H9 (cell line): Measurements from ENCODE around the gene DMXL2. TPM values are rescaled to one million over a fixed set of nuclear protein-coding genes. Genes with fewer than 3 reads are reported as not detected.

ENCODE experiments used
- DNase-seq: peaks from one replicate; pipeline ENCODE4 v3.0.0-alpha.2; 2017
- H2AFZ ChIP-seq: one replicate; pipeline ENCODE4 v1.6.1; 2013; ENCODE audit warnings: mild to moderate bottlenecking, low read length, control low read depth, moderate library complexity
- H2AK5ac ChIP-seq: 2 replicates; pipeline ENCODE4 v1.6.1; 2013; ENCODE audit warnings: low read length, control low read depth, mixed read lengths; ENCODE audit not compliant: insufficient read length
- H2BK120ac ChIP-seq: one replicate; pipeline ENCODE4 v1.6.1; 2013; ENCODE audit warnings: low read depth, mild to moderate bottlenecking, low read length, control low read depth, inconsistent platforms; ENCODE audit not compliant: poor library complexity, severe bottlenecking
- H2BK12ac ChIP-seq: 2 replicates; pipeline ENCODE4 v1.6.1; 2013; ENCODE audit warnings: low read length, control low read depth, mixed read lengths, low read depth; ENCODE audit not compliant: insufficient read length
- H2BK15ac ChIP-seq: 2 replicates; pipeline ENCODE4 v1.6.1; 2013; ENCODE audit warnings: low read depth, low read length, control low read depth
- H2BK20ac ChIP-seq: one replicate; pipeline ENCODE4 v1.6.1; 2013; ENCODE audit warnings: low read depth, mild to moderate bottlenecking, low read length, control low read depth, inconsistent platforms; ENCODE audit not compliant: poor library complexity, severe bottlenecking
- H2BK5ac ChIP-seq: 2 replicates; pipeline ENCODE4 v1.6.1; 2013; ENCODE audit warnings: low read length, control low read depth, mixed read lengths; ENCODE audit not compliant: insufficient read length
- H3K14ac ChIP-seq: 2 replicates; pipeline ENCODE4 v1.6.1; 2013; ENCODE audit warnings: low read length, control low read depth; ENCODE audit not compliant: insufficient read depth
- H3K18ac ChIP-seq: 2 replicates; pipeline ENCODE4 v1.6.1; 2013; ENCODE audit warnings: low read depth, mild to moderate bottlenecking, mixed read lengths, low read length, control low read depth; ENCODE audit not compliant: insufficient read length
- H3K23ac ChIP-seq: 2 replicates; pipeline ENCODE4 v1.6.1; 2013; ENCODE audit warnings: low read length, control low read depth, mixed read lengths, low read depth; ENCODE audit not compliant: insufficient read length
- H3K23me2 ChIP-seq: 2 replicates; pipeline ENCODE4 v1.6.1; 2013; ENCODE audit warnings: low read depth, mild to moderate bottlenecking, mixed read lengths, low read length, control low read depth; ENCODE audit not compliant: insufficient read length, poor library complexity, severe bottlenecking
- H3K27ac ChIP-seq: 2 replicates; pipeline ENCODE4 v1.5.1; 2013; ENCODE audit warnings: low read length, control low read depth, mixed read lengths, low read depth; ENCODE audit not compliant: insufficient read length
- H3K27me3 ChIP-seq: 2 replicates; pipeline ENCODE4 v1.6.1; 2013; ENCODE audit warnings: low read length, control low read depth, inconsistent platforms; ENCODE audit not compliant: insufficient read depth
- H3K4ac ChIP-seq: 2 replicates; pipeline ENCODE4 v1.6.1; 2013; ENCODE audit warnings: low read depth, mild to moderate bottlenecking, control low read depth, inconsistent platforms, low read length, moderate library complexity
- H3K4me1 ChIP-seq: 2 replicates; pipeline ENCODE4 v1.6.1; 2013; ENCODE audit warnings: low read length, control low read depth, inconsistent platforms; ENCODE audit not compliant: insufficient read depth
- H3K4me2 ChIP-seq: 2 replicates; pipeline ENCODE4 v1.6.1; 2013; ENCODE audit warnings: low read length, control low read depth, mixed read lengths; ENCODE audit not compliant: insufficient read length, insufficient read depth
- H3K56ac ChIP-seq: 2 replicates; pipeline ENCODE4 v1.6.1; 2013; ENCODE audit warnings: low read depth, mild to moderate bottlenecking, mixed read lengths, low read length, control low read depth; ENCODE audit not compliant: insufficient read length
- H3K79me1 ChIP-seq: 2 replicates; pipeline ENCODE4 v1.6.1; 2013; ENCODE audit warnings: low read depth, mild to moderate bottlenecking, moderate library complexity, low read length, control low read depth, inconsistent platforms; ENCODE audit not compliant: insufficient read depth, poor library complexity, severe bottlenecking
- H3K79me2 ChIP-seq: 2 replicates; pipeline ENCODE4 v1.6.1; 2013; ENCODE audit warnings: low read length, control low read depth, inconsistent platforms; ENCODE audit not compliant: insufficient read depth
- H3K9ac ChIP-seq: 2 replicates; pipeline ENCODE4 v1.6.1; 2013; ENCODE audit warnings: low read length, control low read depth, mixed read lengths; ENCODE audit not compliant: insufficient read length; ENCODE audit errors: extremely low read depth
- H3K9me3 ChIP-seq: one replicate; pipeline ENCODE4 v1.6.1; 2013; ENCODE audit warnings: low read depth, low read length, inconsistent platforms; ENCODE audit not compliant: control insufficient read depth
- H3T11ph ChIP-seq: one replicate; pipeline ENCODE4 v1.6.1; 2013; ENCODE audit warnings: mild to moderate bottlenecking, low read length, control low read depth, inconsistent platforms
- H4K20me1 ChIP-seq: one replicate; pipeline ENCODE4 v1.6.1; 2013; ENCODE audit not compliant: control insufficient read depth, insufficient read length, insufficient read depth
- H4K5ac ChIP-seq: 2 replicates; pipeline ENCODE4 v1.6.1; 2013; ENCODE audit warnings: low read depth, mild to moderate bottlenecking, mixed read lengths, low read length, control low read depth; ENCODE audit not compliant: insufficient read length
- H4K8ac ChIP-seq: replicated peaks from 2 replicates; pipeline ENCODE4 v1.6.1; 2013; ENCODE audit warnings: low read length, control low read depth, mixed read lengths, low read depth; ENCODE audit not compliant: insufficient read length
- H4K91ac ChIP-seq: 2 replicates; pipeline ENCODE4 v1.6.1; 2013; ENCODE audit warnings: low read depth, mild to moderate bottlenecking, moderate library complexity, mixed read lengths, low read length, control low read depth; ENCODE audit not compliant: insufficient read length
- H3K27ac Mint-ChIP-seq, 3 experiments: 2 replicates in 2 of 3; 3 replicates in 1 of 3; pipeline ENCODE4 v1.8.0; 2020 to 2021; ENCODE audit warnings: mixed read lengths in 3 of 3, mild to moderate bottlenecking in 1 of 3, moderate library complexity in 1 of 3
- H3K27me3 Mint-ChIP-seq: 2 replicates; pipeline ENCODE4 v1.8.0; 2021; ENCODE audit warnings: low read depth, mild to moderate bottlenecking, moderate library complexity, mixed read lengths
- H3K36me3 Mint-ChIP-seq, 3 experiments: 2 replicates in 2 of 3; 3 replicates in 1 of 3; pipeline ENCODE4 v1.8.0; 2020 to 2021; ENCODE audit warnings: low read depth in 3 of 3, mixed read lengths in 3 of 3; ENCODE audit not compliant: insufficient read depth in 1 of 3
- H3K4me1 Mint-ChIP-seq, 2 experiments: 2 replicates each; pipeline ENCODE4 v1.8.0; 2020; ENCODE audit warnings: mixed read lengths in 2 of 2
- H3K4me3 Mint-ChIP-seq, 2 experiments: 2 replicates in 1 of 2; 3 replicates in 1 of 2; pipeline ENCODE4 v1.8.0; 2020 to 2021; ENCODE audit warnings: mild to moderate bottlenecking in 2 of 2, mixed read lengths in 2 of 2, moderate library complexity in 1 of 2
- H3K9me3 Mint-ChIP-seq, 2 experiments: 2 replicates in 1 of 2; 3 replicates in 1 of 2; pipeline ENCODE4 v1.8.0; 2020; ENCODE audit warnings: mild to moderate bottlenecking in 2 of 2, mixed read lengths in 2 of 2, moderate library complexity in 1 of 2
- WGBS: extraction: QIAGEN DNeasy Blood & Tissue Kit; methylation state at CpG from one replicate; pipeline ENCODE4 v1.1.7; 2013; ENCODE audit warnings: missing lambda C conversion rate, low lambda C conversion rate, mixed read lengths; ENCODE audit not compliant: insufficient read length; ENCODE audit errors: extremely low coverage; 5-methylcytosine and 5-hydroxymethylcytosine counted together
- total RNA-seq: library from RNA; stranded (reverse); gene quantifications from 2 replicates; pipeline ENCODE4 v1.2.1, GENCODE V29; 2021
- TF ChIP-seq, protein P1 (sequence below): fragments of 200-600 bp; sonication (generic); conservative IDR thresholded peaks from 3 replicates; pipeline ENCODE4 v1.8.0; 2021; ENCODE audit warnings: antibody characterized with exemption, mild to moderate bottlenecking

The DMXL2 gene
- total RNA-seq, 1 experiment from 2014 or later = 13.9 TPM

DNA sequence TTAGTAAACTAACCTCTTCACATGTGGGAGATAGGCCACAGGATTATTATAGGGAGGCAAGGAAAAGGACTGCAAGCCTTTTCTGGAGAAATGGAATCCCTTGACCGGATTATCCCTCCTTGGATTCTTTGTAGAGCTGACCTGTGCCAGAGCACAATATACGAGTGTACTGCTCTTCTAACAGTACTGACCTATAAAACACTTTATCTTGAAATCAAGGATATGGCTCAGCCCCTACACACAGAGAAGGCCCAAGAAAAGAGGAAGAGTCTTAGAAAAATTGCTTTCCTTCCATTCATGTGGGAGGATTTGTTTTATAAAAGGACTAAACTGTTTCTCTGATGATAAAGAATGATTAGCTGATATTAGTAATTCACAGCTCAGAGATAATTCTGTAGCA lies 42.2 kb downstream of the DMXL2 start:
- Histone ChIP-seq H3K23ac (no peak overlapping the region), H4K8ac (no peak overlapping the region), H2BK12ac (no peak overlapping the region), H3K4me1 (no peaks in the 10 kb centered on the region), H3K27me3 (no peaks in the 10 kb centered on the region), H3K23me2 (no peaks in the 10 kb centered on the region), H3K27ac (no peak overlapping the region), H3K4ac (no peak overlapping the region), H2BK120ac (no peak overlapping the region), H3K79me2 (no peaks in the 10 kb centered on the region), H3T11ph (no peak overlapping the region), H4K20me1 (no peaks in the 10 kb centered on the region), H3K79me1 (no peaks in the 10 kb centered on the region), H3K9me3 (no peaks in the 10 kb centered on the region), H3K18ac (no peak overlapping the region), H2AK5ac (no peak overlapping the region), H3K9ac (no peak overlapping the region), H2BK5ac (no peak overlapping the region), H4K5ac (no peak overlapping the region), H3K14ac (no peak overlapping the region), H2BK20ac (no peak overlapping the region), H2AFZ (no peak overlapping the region), H3K4me2 (no peak overlapping the region), H2BK15ac (no peak overlapping the region), H3K56ac (no peak overlapping the region), H4K91ac (no peak overlapping the region)
- Mint-ChIP-seq H3K4me3 (no peak overlapping the region), H3K36me3 (peaks cover 0 to under 1% (median 0%) of the 10 kb centered on the region in 3 experiments; a peak in 1 of 7 replicates), H3K27ac (no peak overlapping the region), H3K9me3 (peaks cover 2% of the 10 kb centered on the region in 2 experiments; a peak in 2 of 5 replicates), H3K4me1 (no peaks in the 10 kb centered on the region), H3K27me3 (no peaks in the 10 kb centered on the region)
- no peak for DNase-seq
- TF ChIP-seq, protein P1, sequence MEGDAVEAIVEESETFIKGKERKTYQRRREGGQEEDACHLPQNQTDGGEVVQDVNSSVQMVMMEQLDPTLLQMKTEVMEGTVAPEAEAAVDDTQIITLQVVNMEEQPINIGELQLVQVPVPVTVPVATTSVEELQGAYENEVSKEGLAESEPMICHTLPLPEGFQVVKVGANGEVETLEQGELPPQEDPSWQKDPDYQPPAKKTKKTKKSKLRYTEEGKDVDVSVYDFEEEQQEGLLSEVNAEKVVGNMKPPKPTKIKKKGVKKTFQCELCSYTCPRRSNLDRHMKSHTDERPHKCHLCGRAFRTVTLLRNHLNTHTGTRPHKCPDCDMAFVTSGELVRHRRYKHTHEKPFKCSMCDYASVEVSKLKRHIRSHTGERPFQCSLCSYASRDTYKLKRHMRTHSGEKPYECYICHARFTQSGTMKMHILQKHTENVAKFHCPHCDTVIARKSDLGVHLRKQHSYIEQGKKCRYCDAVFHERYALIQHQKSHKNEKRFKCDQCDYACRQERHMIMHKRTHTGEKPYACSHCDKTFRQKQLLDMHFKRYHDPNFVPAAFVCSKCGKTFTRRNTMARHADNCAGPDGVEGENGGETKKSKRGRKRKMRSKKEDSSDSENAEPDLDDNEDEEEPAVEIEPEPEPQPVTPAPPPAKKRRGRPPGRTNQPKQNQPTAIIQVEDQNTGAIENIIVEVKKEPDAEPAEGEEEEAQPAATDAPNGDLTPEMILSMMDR = no peak
- no CpG with 5 or more reads among the region's 2 CpGs for WGBS
